ENCODE data around the gene HEBP1.

DNA sequence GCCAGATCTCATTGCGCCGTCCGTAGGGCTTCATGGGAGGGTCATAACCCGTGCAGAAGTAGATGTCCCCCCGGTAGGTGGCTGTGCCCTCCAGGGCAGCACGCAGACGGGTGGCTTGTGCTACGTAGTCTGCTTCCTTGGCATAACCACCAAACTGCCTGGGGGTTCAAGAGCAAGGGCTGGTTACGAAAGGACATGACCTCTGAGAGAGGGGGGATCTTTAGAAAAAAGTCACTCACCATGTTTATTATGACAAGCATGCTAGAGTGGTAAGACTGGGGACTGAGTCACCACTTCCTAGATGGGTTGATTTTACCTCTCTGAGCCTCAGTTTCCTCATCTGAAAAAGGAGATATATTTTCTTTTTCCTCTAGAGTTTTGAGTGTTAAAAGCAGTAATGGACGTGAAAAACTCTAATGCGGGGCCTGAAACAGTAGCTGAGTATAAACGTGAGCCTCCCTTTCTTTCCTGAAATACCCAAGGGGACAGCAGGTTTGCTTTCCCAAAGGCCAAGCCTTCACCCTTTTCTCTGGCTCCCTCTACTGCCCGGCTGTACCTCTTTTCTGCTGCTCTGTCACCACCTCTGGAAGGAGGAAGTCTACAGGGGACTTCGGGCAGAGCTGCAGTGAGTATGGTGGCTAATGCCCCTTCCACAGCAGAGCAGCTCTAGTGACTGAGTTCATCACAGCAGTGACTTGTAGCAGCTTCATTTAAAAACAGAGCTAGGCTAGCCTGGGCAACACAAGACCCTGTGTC lies 24.6 kb downstream of the HEBP1 start:
- TF ChIP-seq POLR2A (IDR thresholded peaks at IDR 0.05), result no peak
- peak in 1 of 4 experiments; percentile 49 for TF ChIP-seq CTCF (IDR thresholded peaks at IDR 0.05)
- TF ChIP-seq POLR2AphosphoS5 (IDR thresholded peaks at IDR 0.05), result no peak

Data from prostate gland (tissue), 2 donors.